Ramos (cell line): ENCODE results near the gene MCM7.

Source experiments
- in situ Hi-C: fragments of 300-500 bp; cut with MboI; formaldehyde crosslinking; loops from one replicate; pipeline ENCODE4 v1.14.3; 2022; ENCODE audit warnings: low sequenced_read_pairs; ENCODE audit not compliant: unreplicated experiment

The MCM7 gene

DNA sequence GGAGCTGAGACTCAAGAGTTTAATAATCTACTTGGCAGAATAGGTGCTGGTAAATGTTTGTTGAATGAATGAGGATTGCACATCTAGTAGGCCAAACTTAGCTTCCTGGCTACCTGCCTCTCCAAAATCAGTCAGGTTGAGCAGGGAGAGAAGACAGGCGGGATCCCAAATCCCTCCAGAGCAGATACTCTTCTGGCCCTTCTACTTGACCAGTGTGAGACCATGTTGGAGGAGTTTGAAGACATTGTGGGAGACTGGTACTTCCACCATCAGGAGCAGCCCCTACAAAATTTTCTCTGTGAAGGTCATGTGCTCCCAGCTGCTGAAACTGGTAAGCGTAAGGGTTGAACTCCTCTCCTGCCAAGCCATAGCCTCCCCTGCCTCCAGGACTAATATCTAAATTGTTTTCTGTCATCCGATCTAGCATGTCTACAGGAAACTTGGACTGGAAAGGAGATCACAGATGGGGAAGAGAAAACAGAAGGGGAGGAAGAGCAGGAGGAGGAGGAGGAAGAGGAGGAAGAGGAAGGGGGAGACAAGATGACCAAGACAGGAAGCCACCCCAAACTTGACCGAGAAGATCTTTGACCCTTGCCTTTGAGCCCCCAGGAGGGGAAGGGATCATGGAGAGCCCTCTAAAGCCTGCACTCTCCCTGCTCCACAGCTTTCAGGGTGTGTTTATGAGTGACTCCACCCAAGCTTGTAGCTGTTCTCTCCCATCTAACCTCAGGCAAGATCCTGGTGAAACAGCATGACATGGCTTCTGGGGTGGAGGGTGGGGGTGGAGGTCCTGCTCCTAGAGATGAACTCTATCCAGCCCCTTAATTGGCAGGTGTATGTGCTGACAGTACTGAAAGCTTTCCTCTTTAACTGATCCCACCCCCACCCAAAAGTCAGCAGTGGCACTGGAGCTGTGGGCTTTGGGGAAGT lies 23.4 kb upstream of the MCM7 start:
- in situ Hi-C loops, result loop anchor here (5.0 to 10.0 kb wide), 3 partner anchors 132 to 228 kb away; partner anchors contain the start of gene TRIM4

DNA sequence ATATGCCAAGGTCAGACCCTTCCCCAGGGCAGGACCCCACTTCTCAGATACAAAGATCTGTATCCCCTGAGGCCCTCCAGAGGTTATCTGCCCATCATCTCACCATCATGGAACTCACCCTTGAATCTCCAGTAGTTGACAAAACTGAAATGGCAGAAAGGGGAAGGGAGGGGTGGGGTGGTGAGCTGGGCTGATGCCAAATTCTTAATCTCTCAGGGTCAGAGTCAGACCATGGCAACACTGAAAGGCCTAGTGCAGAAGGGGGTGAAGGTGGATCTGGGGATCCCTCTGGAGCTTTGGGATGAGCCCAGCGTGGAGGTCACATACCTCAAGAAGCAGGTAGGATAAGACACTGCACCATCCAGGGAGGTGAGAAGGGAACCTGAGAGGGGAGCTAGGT lies 21.4 kb upstream of the MCM7 start:
- in situ Hi-C loops, result loop anchor here (10.0 kb wide), 1 partner anchor 208 kb away; the partner anchor contains the start of gene TRIM4

DNA sequence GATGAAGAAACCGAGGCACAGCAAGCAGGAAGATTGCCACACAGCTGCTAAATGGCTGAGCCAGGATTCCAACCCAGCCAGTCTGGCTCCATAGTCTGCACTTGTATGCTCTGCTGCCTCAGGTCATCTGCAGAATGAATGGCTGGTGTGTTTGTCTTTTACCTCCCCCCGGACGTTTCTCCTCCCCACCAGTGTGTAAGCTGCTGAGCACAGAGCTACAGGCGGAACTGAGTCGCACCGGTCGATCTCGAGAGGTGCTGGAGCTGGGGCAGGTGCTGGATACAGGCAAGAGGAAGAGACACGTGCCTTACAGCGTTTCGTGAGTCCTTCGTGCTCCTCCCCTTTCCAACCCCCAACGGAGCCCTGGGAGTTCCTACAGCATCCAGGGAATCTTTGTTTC lies 20.9 kb upstream of the MCM7 start:
- in situ Hi-C loops, result loop anchor here (10.0 kb wide), 1 partner anchor 207 kb away; the partner anchor contains the start of gene TRIM4

DNA sequence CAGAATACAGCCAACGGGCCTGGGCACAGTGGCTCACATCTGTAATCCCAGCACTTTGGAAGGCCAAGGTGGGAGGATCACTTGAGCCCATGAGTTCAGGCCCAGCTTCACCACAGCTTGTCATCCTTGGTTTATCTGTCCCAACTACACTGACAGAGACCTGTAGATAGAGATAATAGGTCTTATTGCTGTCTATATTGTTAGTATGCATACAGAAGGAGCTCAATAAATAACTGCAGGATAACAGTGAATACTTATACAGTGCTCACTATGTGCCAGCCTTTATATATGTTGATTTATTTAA lies 19.5 kb upstream of the MCM7 start:
- in situ Hi-C loops, result loop anchor here (10.0 kb wide), 1 partner anchor 206 kb away; the partner anchor contains the start of gene TRIM4

DNA sequence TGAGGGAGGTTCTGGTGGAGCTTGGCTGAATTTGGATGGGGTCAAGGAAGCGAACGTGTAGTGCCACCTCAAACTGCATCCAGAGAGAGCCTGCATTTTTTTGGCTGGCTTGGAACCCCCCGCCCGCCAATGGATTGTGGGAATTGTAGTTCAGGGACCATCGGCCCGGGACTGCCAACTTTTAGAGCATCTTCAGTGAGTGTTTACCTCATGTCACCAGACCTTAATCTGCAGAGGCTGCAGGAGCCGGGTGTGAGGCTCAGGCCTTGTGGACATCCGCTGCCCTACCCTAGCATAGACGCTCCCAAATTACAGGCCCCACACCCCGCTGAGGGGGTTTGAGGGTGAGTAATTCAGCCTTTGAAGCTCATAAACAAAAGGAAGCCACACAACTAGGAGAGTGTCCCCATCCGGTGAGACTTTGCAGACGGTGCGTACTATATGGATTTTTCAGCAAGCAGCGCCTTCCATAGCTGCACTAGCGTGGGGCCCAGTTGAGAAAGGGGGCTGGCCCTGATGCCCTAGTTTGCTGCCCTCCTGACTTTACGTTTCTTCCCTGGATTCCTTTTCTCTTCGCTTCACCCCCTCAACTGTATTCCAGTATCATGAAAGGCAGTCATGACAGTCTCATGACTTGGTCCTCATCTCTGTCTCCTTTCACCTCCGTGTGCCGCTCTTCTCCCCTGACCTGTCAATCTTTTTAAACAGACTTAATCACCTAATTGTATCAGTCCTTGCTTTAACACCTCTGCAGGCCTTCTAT lies 19.0 kb upstream of the MCM7 start:
- in situ Hi-C loops, result loop anchor here (10.0 kb wide), 1 partner anchor 205 kb away; the partner anchor contains the start of gene TRIM4

DNA sequence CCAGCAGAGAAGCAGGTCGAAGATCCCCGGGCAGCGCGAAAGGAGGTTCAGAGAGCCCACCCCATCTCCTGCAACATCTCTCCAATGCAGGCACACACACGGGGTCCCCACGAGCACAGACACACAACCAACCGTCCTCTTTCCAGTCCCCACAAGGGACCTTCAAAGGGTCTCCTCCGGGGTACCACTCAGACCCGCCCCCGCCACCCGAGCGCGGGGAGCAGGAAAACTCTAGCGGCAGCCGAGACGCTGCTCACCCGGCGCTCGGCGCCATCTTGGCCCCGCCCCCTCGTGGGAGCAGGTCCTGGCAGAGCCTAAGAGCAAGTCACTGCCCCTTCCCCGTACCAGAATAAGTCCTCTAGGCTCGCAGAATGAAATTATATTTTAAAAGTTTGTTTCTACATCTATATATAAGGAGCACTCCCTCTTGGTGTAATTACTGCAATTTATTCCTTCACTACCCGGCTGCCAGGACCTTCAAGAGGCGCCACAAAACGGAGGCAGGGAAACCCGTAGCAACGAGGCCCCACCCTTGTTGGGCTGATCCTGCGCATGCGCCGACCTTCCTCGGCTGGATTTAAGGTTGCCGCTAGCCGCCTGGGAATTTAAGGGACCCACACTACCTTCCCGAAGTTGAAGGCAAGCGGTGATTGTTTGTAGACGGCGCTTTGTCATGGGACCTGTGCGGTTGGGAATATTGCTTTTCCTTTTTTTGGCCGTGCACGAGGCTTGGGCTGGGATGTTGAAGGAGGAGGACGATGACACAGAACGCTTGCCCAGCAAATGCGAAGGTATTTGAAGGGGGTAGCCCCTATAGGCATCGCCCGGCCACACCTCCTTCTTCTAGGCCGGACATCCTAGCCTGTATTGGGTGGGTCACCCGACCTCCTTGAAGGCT lies 18.1 kb upstream of the MCM7 start, which contains the start of the genes CNPY4 and TAF6:
CNPY4 (plus strand) TSS at position 563 of the 898 bp plus-strand sequence; CDS start at position 674, 111 bp downstream.
TAF6 (minus strand) TSS at position 287 of the 898 bp plus-strand sequence. CDS start 5,149 bp downstream, outside the sequence.
- in situ Hi-C loops, result no loop called here

DNA sequence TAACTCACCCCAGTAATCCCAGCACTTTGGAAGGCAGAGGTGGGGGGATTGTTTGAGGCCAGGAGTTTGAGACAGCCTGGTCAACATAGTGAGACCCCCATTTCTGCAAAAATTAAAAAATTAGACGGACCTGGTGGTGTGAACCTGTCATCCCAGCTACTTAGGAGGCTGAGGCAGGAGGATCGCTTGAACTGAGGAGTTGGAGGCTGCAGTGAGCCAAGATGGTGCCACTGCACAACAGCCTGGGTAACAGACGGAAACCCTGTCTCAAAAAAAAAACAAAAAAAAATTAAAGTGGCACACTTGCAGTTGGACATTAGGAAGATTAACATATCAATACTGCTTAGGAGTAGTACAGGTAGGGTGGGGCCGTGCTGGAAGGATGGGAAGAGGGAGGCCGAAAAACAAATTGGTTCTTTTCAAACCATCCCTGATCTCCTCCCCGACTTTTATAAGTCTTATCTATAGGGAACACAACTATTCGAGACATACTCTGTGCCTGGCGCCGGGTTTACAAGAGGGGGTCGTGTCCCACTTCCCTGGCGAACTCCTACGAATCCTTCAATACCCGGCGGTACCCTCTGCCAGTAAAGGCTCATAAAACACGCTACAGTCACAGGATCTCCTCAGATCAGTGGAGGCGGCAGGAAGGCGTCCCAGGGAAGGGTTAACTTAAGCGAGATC lies 17.3 kb upstream of the MCM7 start:
- in situ Hi-C loops, result no loop called here

DNA sequence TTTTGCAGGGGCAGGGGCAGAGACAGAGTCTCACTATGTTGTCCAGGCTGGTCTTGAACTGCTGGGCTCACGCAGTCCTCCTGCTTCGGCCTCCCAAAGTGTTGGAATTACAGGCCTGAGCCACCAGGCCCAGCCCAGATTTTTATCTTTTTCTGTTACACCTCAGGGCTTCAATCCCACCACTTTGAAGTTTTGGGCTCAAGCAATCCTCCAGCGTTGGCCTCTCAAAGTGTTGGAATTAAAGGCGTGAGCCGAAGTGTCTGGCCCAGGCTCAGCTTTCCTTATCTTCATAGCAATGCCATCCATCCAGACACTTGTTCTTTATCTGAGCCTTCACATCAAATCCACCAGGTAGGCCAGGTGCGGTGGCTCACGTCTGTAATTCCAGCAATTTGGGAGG lies 13.8 kb upstream of the MCM7 start:
- in situ Hi-C loops, result no loop called here

DNA sequence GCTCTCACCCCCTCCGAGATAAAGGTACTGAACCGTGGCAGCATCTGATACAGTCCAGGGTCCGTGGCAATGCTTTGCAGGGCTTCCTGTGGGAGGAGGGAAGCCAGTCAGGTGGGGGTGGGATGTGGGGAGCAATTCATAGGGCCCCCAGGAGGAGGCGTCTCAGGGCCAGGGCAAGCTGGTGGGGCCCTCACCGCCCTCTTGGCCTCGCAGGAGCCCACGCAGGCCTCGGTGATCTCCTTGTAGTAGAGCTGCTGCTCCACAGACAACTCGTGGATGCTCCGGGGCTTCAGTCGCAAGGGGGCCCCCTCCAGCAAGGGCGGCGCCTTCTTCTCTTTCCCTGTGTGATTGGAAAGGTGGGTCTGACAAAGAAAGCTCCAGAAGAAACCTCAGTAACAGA lies 10.7 kb upstream of the MCM7 start:
- in situ Hi-C loops, result no loop called here

DNA sequence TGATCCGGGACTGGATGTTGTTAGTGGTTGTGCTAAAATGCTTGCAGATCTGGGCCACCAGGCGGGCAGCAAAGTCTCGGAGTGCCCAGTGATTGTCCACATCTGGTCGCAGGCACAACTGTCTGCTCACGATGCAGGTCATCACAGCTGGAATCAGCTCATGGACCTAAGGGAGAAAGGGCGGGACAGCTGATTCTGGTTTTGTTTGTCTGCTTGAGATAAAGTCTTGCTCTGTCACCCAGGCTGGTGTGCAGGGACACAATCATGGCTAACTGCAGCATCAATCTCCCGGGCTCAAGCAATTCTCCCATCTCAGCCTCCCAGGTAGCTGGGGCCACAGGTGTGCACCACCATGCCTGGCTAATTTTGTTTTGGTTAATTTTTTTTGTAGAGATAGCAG lies 10.0 kb upstream of the MCM7 start:
- in situ Hi-C loops, result no loop called here

DNA sequence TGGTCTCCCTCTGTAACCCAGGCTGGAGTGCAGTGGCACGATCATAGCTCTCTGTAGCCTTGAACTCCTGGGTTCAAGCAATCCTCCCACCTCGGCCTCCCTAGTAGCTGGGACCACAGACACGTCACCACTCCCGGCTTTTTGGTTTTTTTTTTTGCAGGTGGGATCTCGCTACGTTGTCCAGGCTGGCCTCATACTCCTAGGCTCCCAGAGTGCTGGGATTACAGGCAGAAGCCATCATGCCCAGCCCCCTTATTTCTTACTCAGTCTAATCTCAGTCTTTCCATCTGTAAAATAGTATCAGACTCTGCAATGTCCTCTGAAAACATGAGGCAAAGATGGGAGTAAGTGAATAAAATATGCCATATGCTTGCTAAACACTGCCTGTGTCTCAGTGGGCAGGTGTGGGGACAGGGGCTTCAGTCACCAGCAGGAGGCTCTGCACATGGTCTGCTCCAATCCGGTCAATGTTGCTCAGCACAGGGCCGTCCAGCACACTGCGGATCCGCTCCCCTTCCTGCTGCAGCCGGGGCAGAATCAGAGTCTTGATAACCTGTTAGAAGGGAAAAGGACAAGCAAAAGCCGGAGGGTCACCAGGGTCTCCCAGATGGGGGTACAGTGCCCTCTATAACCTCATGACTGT lies 8.4 kb upstream of the MCM7 start:
- in situ Hi-C loops, result no loop called here

DNA sequence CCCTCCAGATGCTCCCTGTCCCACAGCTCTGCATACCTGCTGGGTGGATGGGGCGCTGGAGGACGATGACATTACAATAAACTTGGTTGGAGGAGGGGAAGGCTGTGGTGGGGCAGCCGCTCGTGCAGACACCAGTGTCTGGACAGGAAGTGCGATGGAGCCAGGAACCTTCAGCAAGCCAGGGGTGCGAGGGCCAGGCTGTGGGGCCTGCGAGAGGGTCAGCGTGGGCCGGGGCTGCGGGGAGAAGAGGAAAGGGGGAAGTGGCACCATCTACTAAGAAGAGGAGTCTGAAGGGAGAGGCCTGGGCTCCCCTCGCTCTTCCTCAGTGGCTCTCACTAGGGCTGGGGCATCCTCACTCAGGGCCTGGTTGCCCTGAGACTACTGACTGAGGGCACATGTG lies 6.7 kb upstream of the MCM7 start:
- in situ Hi-C loops, result no loop called here

DNA sequence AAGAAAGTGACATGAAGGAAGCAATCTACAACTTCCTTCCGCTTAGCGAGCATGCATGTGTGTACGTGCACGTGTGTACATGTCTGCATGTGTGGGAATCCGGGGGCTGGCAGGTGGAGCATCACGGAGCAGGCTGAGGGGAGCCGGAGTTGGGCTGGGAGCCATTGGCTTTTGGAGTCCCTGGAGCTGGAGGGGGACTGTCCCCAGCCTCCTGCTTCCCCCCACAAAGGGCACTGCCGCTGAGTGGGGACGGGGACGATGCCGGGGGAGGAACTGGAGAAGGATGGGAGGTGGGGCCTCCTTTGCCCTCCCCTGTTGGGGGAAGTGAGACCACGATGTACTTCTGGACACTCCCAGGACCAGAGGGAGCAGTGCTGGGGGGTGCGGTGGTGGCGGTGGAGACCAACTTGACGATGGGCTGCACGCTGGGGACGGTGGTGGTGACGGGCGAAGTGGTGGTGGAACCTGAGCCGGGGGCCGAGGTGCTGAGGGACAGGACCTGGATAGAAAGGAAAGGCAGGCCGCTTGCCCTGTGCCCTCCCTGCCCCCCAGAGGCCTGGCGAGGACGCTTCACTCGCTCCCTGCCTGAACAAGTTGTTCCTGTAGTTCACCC lies 6.0 kb upstream of the MCM7 start:
- in situ Hi-C loops, result no loop called here

DNA sequence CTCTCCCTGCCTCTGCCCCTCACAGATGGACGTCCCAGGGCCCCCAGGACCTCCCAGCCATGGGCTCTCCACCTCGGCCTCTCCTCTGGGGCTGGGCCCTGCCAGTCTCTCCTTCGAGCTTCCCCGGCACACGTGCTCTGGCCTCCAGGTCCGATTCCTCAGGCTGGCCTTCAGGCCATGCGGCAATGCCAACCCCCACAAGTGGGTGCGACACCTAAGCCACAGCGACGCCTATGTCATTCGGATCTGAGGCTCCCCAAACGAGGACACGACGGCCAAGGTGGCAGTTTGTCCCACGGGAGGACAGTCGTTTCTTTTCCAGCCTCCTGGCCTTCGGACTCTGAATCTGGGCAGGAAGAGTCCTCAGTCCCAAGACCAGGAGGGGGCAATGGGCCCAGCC lies 5.4 kb upstream of the MCM7 start:
- in situ Hi-C loops, result no loop called here

DNA sequence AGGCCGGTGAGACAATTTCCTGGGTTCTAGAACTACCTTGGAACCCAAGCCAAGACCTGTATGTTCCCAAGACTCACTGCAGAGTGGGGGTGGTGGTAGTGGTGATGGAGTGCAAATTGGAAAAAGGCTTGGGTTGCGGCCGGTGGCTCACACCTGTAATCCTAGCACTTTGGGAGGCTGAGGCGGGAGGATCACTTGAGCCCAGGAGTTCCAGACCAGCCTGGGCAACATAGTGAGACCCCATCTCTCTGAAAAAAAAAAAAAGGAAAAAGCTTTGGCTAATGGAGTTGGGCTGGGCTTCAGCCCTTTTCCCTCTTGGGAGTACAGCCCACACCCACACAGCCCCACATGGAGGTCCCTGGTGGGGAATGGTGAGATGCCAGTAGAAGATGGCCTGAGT lies 4.3 kb upstream of the MCM7 start:
- in situ Hi-C loops, result no loop called here

DNA sequence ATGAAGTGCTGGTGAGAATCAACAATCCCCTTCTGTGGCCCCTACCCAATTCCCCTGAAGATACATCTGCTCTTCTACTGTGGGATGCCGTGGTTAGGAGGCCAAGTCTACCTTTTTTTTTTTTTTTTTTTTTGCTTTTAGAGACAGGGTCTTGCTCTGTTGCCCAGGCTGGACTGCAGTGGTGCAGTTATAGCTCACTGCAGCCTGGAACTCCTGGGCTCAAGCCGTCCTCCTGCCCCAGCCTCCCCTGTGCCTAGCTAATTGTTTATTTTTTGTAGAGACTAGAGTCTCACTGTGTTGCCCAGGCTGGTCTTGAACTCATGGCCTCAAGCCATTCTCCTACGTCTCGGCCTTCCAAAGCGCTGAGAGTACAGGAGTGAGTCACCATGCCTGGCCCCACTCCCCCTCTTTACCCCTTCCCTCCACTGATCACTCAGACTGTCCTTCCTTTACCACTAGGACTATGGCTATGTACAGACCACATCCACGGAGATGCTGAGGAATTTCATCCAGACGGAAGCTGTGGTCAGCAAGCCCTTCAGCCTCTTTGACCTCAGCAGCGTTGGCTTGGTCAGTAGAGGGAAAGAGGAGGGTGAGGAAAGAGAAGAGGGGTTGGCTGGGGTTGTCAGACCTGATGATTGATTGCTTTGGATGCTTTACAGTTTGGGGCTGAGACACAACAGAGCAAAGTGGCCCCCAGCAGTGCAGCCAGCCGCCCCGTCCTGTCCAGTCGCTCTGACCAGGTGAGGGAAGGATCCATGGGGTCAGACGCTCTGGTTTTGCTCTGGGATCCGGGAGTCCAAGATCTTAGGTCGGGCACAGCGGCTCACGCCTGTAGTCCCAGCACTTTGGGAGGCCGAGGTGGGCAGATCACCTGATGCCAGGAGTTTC lies 2.0 kb upstream of the MCM7 start:
- in situ Hi-C loops, result no loop called here

DNA sequence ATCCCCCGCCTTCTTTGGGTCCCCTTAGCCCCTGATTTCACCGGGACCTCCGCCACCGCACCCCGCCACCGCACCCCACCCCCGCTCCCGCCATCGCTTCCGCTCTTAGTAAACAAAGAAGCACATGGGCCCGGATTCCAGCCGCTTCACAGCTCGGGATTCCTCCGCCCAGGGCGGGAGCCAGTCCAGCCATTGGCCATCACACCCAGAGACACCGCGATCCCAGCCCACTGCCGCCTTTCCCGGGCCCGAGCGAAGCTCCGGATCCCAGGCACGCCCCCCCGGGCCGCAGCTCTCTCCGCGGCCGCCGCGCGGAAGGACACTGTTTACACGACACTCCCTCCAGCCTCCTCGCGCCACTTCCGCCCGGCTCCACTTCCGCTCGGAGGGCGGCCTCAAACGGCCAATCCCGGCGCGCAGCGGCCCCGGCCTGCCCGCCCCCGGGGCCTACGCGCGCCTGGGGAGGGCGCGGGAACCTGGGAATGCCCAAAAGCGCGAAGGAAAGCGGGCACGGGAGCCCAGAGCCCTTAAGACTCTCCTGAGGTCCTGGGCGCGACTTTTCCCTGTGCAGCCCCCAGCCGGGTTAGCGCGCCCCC lies 679 bp downstream of the MCM7 start:
- in situ Hi-C loops, result no loop called here
